DOHH2 (cell line): ENCODE measurements around the gene OXLD1.

Experiments
- CTCF ChIP-seq: fragments of 200-600 bp; sonication (generic); IDR thresholded peaks from one replicate; pipeline ENCODE4 v1.5.1; 2014; ENCODE audit warnings: antibody characterized with exemption, mild to moderate bottlenecking, low read depth, low read length; ENCODE audit not compliant: poor library complexity, severe bottlenecking
- EZH2phosphoT487 ChIP-seq: fragments of 200-600 bp; sonication (generic); IDR thresholded peaks from 2 replicates; pipeline ENCODE4 v1.6.1; 2017; ENCODE audit warnings: borderline replicate concordance, mild to moderate bottlenecking, antibody characterized with exemption, low read length, moderate library complexity, mixed read lengths

GRCh38 chr17:81648013-81648706 lies 18.2 kb downstream of the OXLD1 start:
- no peak for TF ChIP-seq CTCF
- no peak for TF ChIP-seq EZH2phosphoT487
